ENCODE data around the gene HLA-DPB1.
A peak's percentile ranks its signal among the peaks of the same experiment; 100 is the strongest.
"Not testable (repeated sequence)": the region's sequence is repeated elsewhere in the genome, so short reads cannot be mapped to it uniquely, and the experiment has no call there.

The HLA-DPB1 gene

DNA sequence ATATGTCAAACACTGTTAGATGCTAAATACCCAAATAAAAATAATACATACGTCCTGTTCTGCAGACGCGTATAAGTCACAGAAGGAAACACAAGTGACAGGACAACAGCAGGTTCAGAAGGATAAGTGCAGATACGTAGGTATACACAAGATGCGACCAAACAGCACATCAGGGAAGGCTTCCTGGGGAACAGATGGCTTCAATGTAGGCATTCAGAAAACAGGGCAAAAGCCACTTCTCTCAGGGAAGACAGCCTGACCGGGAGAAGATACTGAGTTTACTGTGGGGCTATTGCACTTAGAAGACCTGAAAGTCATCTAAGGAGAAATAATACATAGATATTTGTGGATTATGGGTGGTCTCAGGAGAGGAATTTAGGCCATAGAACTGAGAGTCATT lies 4.2 kb upstream of the HLA-DPB1 start:
- no peak for DNase-seq (ENCODE audit: low spot score)

DNA sequence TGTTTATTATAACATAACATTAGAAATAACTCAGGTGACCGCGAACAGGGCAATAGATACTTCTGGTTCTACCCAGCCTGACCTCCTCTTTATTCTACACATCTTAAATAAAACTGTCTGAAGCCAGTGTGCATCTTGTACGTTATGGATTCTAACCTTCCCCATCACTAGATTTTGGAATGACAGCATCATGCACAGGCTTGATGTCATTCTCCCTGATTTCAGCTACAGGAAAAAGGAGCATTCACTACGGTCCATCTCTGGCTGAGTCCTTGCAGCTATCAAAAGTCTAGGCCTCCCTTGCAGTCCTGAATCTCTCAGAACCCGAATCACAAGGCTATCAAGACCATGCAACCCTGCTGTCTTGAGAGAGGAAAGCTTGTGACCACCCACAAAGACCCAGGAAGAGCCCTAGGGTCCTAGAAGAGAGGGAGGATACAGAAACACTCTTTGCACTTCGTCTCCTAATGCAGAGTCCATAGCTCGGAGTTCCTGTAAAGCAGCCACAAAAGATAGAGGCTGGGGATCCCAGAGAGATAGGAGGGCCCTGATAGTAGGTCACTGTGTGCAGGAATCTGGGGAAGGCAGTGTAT lies 3.2 kb upstream of the HLA-DPB1 start:
- DNase-seq (ENCODE audit: low spot score): no peak

DNA sequence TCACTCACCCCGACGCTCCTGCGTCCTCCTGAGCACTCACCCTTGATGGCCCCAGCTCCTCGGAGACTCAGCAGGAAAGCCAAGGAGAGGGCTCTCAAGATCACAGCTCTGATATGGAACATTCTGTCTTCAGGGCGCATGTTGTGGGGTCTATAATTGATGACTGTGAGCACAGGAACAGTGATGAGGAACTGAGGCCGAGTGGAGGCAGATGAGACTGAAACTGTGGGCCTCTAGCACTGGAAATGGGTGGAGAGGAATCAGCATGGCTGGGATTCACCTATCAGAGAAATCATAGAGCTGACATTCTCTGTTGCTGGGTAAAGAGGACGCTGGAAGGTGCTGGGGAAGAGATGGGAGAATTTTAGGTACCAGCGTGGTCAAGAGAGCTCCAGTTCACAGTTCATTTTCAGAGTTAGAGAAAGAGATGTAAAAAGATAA lies 2.3 kb upstream of the HLA-DPB1 start, which contains the start of gene HLA-DPA1:
HLA-DPA1 (minus strand) TSS at position 219 of the 441 bp plus-strand sequence.
- no peak for DNase-seq (ENCODE audit: low spot score)

DNA sequence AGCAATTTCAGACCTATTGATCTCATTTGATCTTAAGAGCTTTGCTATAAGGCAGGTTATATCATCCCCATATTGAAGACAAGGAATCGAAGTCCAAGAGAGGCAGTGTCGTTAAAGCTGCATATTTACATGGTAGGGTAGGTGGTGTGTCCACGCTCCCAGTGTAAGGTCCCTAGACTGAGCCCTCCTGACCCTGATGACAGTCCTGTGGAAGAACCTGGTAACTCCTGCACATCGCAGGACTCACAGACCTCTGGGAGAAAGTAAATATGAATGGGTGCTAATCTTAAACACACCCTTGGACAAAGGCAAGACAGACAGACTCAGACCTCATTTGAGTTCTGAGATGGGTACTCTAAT lies 602 bp upstream of the HLA-DPB1 start:
- DNase-seq (ENCODE audit: low spot score): no peak

DNA sequence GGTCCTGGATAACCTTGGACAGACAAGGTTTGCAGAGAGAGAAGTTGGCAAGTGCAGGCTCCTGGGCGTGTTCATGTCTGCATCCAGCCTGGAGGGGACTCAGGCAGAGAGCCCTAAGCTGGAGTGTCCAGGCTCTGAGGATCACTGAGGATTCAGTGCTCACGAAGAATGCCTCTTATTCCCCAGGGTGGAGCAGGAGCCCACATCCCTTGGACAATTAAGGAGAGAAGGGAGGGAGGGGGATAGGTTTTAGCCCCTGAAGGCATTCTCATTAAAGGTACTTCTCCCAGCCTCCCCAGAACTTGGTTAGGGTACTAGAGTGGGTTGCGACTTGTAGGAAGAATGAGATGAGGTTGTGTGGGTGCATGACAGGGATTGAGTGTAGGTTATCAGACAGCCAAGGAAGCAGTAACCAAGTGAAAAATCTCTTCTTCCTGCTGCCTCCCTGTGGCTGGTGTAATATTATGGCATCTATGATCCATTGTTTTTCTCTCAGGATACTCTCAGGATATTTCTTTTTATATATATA lies 680 bp downstream of the HLA-DPB1 start:
- no peak for DNase-seq (ENCODE audit: low spot score)

DNA sequence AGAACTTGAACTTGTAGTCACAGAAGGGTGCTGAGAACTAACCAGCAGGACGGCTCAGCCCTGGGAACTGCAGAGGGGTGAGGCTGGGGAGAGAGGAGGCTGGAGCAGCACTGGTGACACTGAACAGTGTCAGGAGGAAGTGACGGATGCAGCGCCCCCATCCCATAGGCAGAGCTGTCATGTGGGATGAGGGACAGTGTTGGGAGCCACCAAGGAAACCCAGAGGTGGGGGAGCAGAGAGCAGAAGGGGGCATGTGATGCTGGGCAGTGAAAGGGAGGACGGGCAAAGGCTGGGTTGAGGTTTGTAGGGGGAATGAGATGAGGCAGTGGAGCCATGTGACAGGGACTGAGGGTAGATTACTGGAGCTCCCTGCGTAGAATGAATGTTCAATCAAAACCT lies 2.1 kb downstream of the HLA-DPB1 start:
- DNase-seq (ENCODE audit: low spot score): no peak

DNA sequence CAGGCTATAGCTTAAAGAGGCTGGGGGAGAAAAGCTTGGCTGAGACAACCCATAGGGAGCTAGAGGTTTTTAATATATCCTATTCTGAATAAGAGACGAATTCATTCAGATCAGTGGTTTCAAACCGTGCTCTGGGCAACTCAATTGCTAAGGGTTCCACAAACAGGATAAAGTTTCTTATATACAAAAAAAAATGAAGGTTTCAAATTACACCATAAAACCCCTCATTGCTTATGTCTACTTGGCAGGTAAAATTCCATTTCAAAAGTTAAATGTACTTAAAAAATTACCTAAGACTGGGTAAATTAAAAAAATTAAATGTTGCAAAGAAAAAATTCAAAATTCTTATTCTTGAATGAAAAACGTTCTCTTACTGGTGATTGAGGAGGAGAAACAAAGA lies 2.7 kb downstream of the HLA-DPB1 start:
- DNase-seq (ENCODE audit: low spot score): no peak

DNA sequence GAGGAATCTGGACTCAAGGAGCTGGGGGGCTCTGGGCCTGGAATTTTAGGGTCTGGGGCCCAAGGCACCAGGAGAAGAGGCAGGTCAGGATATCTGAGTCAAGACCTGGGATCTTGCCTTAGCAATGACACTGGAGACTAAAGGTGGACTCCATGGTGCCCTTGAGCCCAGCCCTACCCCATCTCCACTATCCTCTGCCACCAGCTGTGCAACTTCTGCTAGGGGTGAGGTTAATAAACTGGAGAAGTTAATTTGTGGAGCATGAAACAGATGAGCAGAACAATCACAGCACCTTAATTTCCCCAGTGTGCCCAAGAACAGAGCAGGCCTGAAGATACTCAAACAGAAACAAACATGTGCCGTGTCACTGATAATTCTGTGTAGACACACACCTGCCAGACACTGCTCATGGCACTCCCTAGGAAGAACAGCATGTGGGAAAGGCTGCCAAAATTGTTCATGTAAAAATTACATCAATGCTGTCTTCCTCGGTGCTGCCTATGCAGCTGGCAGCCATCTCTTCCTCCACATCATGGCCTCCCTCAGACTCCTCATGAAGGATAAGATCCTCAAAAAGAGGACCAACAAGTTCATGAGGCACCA lies 3.2 kb downstream of the HLA-DPB1 start:
- DNase-seq (ENCODE audit: low spot score): no peak

DNA sequence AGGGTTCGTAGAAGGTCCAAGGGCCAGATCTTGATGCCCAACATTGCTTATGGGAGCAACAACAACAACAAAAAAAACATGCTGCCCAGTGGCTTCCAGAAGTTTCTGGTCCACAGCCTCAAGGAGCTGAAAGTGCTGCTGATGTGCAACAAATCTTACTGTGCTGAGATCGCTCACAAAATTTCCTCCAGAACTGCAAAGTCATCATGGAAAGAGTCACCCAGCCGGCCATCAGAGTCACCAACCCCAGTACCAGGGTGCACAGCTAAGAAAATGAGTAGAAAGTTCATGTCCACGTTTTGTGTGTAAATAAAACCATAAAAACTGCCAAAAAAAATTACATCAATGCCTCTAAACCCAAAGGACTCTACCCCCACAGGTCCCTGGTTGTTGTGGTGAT lies 3.8 kb downstream of the HLA-DPB1 start:
- no peak for DNase-seq (ENCODE audit: low spot score)

DNA sequence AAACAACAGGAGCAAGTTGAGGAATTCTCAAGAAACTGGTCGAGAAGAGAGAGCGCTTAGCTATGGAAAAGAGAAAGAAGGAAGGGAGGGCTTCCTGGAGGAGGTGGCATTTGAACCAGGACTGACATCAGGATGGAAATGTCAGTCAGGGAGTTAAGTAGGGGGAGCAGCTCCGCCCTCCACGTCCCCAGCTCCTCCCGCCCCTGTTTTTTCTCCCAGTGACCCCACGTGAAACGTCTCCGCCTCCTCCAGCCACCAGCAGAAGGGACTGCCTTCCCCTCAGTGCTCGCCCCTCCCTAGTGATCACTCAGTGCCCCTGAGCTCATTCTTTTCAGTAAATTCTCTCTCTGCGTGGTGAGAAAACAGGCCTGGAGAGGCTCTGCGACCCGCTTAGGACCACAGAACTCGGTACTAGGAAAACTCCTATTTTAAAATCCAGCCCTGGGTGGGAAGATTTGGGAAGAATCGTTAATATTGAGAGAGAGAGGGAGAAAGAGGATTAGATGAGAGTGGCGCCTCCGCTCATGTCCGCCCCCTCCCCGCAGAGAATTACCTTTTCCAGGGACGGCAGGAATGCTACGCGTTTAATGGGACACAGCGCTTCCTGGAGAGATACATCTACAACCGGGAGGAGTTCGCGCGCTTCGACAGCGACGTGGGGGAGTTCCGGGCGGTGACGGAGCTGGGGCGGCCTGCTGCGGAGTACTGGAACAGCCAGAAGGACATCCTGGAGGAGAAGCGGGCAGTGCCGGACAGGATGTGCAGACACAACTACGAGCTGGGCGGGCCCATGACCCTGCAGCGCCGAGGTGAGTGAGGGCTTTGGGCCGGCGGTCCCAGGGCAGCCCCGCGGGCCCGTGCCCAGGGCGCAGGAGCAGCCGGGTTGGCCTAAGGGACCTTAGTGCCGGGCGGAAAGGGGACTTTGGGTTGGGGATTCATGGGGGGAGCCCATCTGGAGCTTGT lies 4.6 kb downstream of the HLA-DPB1 start:
- no peak for DNase-seq (ENCODE audit: low spot score)

DNA sequence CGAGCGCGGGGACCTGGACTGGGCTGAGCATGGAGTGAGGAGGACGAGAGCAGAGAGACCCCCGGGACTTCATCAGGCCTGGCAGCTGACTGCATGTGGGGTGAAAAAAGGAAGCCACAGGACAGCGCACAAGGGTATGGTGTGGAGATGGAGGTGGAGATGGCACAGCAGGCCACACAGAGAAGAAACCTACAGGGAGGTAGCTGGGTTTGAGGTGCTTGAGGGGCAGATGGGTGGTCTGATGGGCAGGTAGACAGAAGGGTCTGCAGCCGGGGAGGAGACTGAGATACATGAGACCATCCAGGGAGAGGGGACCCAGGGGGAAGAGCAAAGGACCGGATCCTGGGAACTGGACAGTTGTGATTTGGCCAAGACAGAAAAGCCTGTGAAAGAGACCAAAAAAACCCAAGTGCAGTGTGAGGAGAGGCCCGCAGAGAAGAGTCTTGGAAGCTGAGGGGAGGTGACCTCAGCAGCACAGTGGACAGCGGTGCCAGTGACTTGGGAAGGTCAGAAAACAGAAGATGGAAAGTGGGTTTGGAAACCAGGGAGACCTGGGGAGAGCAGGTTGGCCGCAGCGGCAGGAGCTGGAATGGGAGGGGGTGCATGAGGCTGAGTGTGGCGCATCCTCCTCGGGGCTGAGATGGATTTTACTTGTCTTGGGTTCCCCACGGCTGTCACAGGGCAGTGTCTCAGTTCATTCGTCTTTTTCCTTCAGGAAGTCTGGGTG lies 5.5 kb downstream of the HLA-DPB1 start:
- DNase-seq (ENCODE audit: low spot score): no peak

DNA sequence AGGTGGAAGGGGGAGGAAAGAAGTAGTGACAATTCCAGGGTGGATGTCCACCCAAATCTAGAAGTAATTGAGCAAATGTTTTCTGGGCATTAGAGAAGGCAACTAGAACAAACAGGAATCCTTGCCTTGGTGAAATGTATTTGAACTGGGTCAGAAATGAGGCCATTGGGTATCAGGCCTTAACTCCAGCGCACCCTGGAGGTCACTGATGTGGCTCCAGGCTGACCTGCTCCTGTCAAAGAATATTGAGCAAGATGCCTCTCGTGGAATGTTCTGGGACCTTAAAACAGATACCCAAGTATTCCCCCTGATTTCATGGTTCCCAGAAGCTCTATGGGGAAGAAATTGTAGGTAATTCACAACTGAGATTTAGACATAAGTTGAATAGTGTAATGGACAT lies 6.9 kb downstream of the HLA-DPB1 start:
- peak; percentile 41 for DNase-seq (ENCODE audit: low spot score)

DNA sequence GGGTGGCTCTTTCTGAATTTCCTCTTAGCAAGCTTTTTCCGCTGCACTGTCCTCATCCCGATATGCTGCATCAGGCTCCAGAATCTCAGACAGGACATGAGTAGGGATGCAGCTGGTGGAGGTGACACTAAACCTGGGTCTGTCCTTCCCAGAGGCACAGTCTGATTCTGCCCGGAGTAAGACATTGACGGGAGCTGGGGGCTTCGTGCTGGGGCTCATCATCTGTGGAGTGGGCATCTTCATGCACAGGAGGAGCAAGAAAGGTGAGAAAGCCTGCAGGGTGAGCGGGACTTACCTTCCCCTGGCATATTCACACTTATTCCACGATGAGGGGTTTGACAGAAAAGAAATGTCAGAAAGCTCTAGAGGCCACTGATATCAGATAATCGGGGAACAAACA lies 9.8 kb downstream of the HLA-DPB1 start:
- DNase-seq (ENCODE audit: low spot score): no peak

DNA sequence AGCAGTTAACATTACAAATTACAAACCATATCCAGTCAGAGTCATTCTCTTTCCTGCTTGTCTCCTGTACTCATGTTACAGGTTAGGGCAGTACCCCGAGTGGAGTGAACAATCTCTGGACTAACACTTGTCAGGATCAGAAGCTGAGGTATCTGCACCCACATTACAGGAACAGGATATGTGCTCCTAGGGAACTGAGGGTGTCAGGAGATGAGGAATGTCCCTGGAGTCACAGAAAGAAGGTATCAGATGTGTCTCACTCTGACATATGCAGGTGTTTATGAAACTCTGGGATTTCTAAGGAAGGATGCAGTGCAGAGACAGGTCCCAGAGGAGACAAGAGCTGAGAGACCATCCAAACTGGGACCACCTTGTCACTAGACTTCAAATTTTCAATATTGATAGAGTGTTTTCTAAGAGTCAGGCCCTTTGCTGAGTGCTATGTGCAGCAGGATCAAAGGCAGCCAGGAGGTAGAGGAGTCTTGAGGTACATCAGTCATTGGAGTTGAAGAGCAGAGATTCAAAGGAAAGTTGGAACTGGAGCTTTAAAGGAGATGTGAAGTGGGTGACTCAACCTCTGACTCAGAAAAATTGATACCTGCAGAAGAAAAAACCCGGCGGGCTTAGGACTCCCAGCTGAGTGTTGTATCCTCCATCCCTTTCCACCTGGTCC lies 12.6 kb downstream of the HLA-DPB1 start:
- DNase-seq (ENCODE audit: low spot score): no peak

DNA sequence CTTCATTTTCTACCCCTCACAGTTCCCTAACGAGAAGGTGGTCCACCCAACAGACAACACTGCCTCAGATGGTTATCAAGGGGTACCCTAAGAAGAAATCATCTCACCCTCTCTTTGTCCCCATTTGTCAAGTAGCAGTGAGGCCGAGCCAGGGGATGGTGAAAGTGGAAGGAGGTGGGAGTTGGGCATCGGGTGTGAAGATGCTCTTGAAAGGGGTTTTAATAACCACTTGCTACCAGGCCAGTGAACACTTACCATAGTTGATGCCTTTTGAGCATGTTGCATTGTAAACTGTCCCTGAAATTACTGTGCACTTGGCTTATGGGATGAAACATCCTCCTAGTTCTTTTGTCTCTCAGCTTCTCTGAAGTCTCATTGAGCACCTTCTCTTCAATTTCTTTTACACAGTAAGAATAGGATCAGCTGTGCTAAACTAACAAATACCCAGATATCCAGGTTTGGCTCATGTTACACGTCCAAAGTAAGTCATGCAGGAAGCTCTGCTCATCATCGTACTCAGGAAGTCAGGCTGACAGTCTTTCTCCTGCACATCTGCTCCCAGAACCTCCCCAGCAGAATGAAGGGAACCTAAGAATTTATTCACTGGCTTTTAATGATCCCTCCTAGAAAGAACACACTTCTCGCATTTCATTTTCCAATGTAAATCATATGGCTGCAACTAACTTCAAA lies 13.3 kb downstream of the HLA-DPB1 start:
- no peak for DNase-seq (ENCODE audit: low spot score)

DNA sequence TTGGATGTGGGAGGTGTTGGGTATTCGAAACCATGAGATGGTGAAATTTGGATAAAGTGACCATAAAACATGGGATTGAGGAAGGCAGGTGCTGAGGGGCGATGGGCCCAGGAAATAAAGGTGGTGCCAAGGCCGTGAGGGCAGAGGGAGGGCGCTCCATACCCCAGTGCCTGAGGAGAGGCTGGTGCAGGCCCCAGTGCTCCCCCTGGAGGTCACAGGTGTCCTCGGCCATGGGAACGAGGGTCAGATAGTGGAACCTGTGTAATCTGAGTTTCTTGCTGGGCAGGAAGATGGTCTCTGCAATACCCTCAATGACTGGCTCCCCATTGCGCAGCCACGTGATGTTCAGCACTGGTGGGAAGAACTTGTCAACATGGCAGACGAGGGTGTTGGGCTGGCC lies 16.2 kb downstream of the HLA-DPB1 start:
- no peak for DNase-seq (ENCODE audit: low spot score)

DNA sequence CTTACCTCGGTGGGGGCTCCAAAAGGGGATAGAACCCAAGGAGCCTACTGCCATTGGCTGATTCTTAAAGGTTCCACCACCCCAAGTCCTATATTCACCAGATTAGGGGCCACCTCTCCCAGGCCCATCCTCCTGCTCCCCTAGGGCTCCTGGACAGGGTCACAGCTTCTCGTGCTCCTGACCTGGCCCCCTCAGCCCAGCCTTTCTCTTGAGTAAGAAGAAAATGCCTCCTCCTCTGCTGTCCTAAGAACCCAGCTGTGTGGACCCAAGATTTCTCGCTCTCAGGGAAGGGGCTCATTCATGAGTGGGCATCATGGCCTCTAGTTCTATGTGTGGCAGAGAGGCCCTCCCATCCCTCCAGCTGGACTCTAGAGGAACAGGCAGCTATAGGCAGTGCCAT lies 16.6 kb downstream of the HLA-DPB1 start:
- no peak for DNase-seq (ENCODE audit: low spot score)

DNA sequence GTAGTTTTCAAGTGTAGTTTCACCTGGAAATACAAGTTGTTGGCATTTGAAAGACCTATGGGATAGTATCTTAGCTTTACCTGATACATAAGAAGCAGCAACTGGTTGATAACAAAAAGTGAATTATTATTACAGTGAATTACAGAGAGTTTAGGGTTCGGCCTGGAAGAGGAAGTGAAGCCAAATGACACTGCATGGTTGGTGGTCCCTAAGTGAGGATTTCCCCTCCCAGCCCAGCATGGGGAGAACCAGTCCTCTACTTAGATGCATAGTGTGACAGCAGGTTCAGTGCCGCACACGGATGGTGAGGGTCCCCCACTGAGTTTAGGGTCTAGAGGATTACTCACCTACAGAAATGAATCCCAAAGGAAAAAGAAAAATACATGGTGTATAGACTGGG lies 18.1 kb downstream of the HLA-DPB1 start:
- no peak for DNase-seq (ENCODE audit: low spot score)

DNA sequence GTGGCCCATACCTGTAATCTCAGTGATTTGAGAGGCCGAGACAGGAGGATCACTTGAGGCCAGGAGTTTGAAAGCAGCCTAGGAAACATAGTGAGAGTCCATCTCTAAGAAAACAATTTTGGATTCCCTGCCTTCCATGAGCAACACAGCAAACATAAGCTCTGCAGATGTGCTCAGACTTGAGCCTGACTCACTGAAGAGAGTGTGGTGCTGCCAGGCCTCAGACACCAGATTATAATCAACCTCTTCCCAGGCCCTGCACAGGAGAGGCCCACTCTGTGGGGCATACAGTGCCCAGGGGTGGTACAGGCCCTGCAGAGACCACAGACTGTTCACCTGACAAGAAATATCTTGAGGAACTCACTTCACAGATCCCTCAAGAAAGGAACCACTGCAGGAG lies 19.9 kb downstream of the HLA-DPB1 start:
- DNase-seq (ENCODE audit: low spot score): no peak

DNA sequence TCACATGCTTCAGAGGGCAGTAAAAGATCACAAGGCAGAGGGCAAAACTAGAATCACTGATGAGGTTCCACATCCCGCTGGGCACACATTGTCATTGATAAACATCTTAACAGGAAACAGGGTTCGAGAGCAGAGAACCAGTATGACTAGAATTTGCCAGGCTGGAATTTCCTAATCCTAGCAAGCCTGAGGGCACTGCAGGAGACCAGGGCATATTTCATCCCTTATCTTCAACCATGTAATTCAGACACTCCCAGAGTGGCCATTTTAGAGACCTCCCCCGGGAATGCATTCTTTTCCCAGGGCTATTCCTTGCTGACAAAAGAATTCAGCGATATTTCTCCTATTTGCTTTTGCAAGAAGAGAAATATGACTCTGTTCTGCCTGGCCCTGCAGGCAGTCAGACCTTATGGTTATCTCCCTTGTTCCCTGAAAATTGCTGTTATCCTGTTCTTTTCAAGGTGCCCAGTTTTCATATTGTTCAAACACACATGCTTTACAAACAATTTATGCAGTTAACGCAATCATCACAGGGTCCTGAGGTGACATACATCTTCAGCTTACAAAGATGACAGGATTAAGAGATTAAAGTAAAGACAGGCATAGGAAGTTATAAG lies 25.4 kb downstream of the HLA-DPB1 start:
- DNase-seq (ENCODE audit: low spot score): not testable (repeated sequence)

DNA sequence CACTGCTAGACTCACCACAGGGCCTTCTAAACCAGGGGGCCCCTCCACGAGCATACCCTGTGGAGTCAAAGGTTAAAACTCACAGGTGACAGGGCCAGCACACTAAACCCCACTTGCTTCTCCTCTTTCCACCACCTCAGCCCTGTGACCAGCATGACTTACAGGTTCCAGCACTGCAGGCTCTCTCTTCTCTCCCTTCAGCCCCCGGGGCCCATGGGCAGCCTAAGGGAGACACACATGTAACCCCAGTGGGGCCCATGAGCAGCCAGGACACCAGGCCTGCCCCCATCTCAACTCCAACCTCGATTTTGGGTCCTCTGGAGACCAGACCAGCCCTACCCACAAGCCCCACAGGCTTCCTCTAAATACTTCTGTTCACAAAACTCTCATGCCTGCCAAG lies 28.0 kb downstream of the HLA-DPB1 start:
- DNase-seq (ENCODE audit: low spot score): no peak

All from RKO (cell line).